ENCODE data around the gene AKT2. TPM values are rescaled to one million over a fixed set of nuclear protein-coding genes. Genes with fewer than 3 reads are reported as not detected.

The AKT2 gene
- polyA plus RNA-seq, 3 donors: 11.4 to 122 (median 16.3) TPM

- peaks cover 27% of the 10 kb centered on the region for H3K79me2 ChIP-seq (ENCODE audit: insufficient read depth, low read length)
- H4K20me1 ChIP-seq (ENCODE audit: insufficient read depth, low read length): peaks cover 52% of the 10 kb centered on the region
- Mint-ChIP-seq H3K4me1 (no peaks in the 10 kb centered on the region), H3K4me3 (no peak overlapping the region), H3K27ac (no peak overlapping the region), H3K36me3 (peaks cover 66 to 80% of the 10 kb centered on the region in 2 donors), H3K27me3 (ENCODE audit: low read depth in 3 of 3) (peaks cover 0 to 4% (median 0%) of the 10 kb centered on the region in 3 donors), H3K9me3 (no peaks in the 10 kb centered on the region)
- no peak overlapping the region for H2AFZ ChIP-seq (ENCODE audit: insufficient read depth, low read depth, low read length, poor library complexity, severe bottlenecking)
- no peak overlapping the region for H3K9ac ChIP-seq (ENCODE audit: insufficient read depth, low read length, poor library complexity, severe bottlenecking)
- intact Hi-C loops (cut with micrococcal nuclease): no loop called here
- H3K27ac ChIP-seq (ENCODE audit: low read depth in 1 of 2, low read length in 2 of 2): no peak overlapping the region
- H3K9me3 ChIP-seq (replicated peaks in 1 of 2; ENCODE audit: control insufficient read depth in 1 of 2, insufficient read depth in 1 of 2, low read length in 2 of 2): no peaks in the 10 kb centered on the region
- H3K4me3 ChIP-seq (replicated peaks in 1 of 3; ENCODE audit: low read depth in 2 of 3, low read length in 3 of 3): no peak overlapping the region
- H3K4me1 ChIP-seq (ENCODE audit: control insufficient read depth in 1 of 2, insufficient read depth in 2 of 2, low read length in 2 of 2): no peaks in the 10 kb centered on the region
- TF ChIP-seq, protein P1, sequence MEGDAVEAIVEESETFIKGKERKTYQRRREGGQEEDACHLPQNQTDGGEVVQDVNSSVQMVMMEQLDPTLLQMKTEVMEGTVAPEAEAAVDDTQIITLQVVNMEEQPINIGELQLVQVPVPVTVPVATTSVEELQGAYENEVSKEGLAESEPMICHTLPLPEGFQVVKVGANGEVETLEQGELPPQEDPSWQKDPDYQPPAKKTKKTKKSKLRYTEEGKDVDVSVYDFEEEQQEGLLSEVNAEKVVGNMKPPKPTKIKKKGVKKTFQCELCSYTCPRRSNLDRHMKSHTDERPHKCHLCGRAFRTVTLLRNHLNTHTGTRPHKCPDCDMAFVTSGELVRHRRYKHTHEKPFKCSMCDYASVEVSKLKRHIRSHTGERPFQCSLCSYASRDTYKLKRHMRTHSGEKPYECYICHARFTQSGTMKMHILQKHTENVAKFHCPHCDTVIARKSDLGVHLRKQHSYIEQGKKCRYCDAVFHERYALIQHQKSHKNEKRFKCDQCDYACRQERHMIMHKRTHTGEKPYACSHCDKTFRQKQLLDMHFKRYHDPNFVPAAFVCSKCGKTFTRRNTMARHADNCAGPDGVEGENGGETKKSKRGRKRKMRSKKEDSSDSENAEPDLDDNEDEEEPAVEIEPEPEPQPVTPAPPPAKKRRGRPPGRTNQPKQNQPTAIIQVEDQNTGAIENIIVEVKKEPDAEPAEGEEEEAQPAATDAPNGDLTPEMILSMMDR (IDR thresholded peaks at IDR 0.05): no peak
- no peak for DNase-seq
- no peak overlapping the region for H3K4me2 ChIP-seq (replicated peaks; ENCODE audit: extremely low read depth, low read length, poor library complexity, severe bottlenecking)
- no peaks in the 10 kb centered on the region for H3K27me3 ChIP-seq (ENCODE audit: control insufficient read depth in 2 of 2, insufficient read depth in 2 of 2, low read length in 2 of 2)
- peaks cover 69 to 87% of the 10 kb centered on the region in 2 donors for H3K36me3 ChIP-seq (replicated peaks in 1 of 2; ENCODE audit: control insufficient read depth in 1 of 2, insufficient read depth in 2 of 2, low read length in 2 of 2)
- WGBS (ENCODE audit: insufficient coverage): 95% methylated on average over 6 of the region's 8 CpGs
Observed at GRCh38 chr19:40253611-40254092, 31.5 kb downstream of the AKT2 start.

DNA sequence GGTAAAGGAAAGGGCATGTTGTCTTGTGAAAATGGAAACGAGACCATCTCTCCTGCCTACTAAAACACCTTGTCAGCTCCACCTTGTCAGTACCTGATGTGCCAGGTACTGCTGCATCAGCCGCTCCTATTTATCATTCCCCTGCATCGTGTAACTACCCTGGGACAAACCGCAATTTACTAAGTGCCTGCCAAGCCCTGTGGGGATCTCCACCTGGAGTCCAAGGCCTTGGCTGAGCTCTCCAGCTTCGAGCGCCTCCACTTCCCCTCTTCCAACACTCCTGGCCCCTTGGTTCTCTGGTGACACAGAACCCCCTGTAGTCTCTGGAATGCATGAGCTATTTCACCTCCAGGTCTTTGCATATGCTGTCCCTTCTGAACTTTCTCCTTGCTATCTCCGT, 32.8 kb downstream of the AKT2 start:
- H3K79me2 ChIP-seq (ENCODE audit: insufficient read depth, low read length): peaks cover 22% of the 10 kb centered on the region
- intact Hi-C loops (cut with micrococcal nuclease): no loop called here
- no peaks in the 10 kb centered on the region for H3K27me3 ChIP-seq (ENCODE audit: control insufficient read depth in 2 of 2, insufficient read depth in 2 of 2, low read length in 2 of 2)
- Mint-ChIP-seq H3K4me3 (no peak overlapping the region), H3K27me3 (ENCODE audit: low read depth in 3 of 3) (peaks cover 0 to 4% (median 0%) of the 10 kb centered on the region in 3 donors), H3K36me3 (peaks cover 74 to 89% of the 10 kb centered on the region in 2 donors), H3K4me1 (no peaks in the 10 kb centered on the region), H3K27ac (peak overlapping the region in 2 of 7 donors; percentile 6 to 34), H3K9me3 (peaks cover 0 to 1% (median 0%) of the 10 kb centered on the region in 7 donors)
- H3K4me2 ChIP-seq (replicated peaks; ENCODE audit: extremely low read depth, low read length, poor library complexity, severe bottlenecking): no peak overlapping the region
- peaks cover 52% of the 10 kb centered on the region for H4K20me1 ChIP-seq (ENCODE audit: insufficient read depth, low read length)
- no peak overlapping the region for H3K9ac ChIP-seq (ENCODE audit: insufficient read depth, low read length, poor library complexity, severe bottlenecking)
- H2AFZ ChIP-seq (ENCODE audit: insufficient read depth, low read depth, low read length, poor library complexity, severe bottlenecking): no peak overlapping the region
- DNase-seq: no peak
- peaks cover 74 to 92% of the 10 kb centered on the region in 2 donors for H3K36me3 ChIP-seq (replicated peaks in 1 of 2; ENCODE audit: control insufficient read depth in 1 of 2, insufficient read depth in 2 of 2, low read length in 2 of 2)
- H3K4me3 ChIP-seq (replicated peaks in 1 of 3; ENCODE audit: low read depth in 2 of 3, low read length in 3 of 3): no peak overlapping the region
- H3K4me1 ChIP-seq (ENCODE audit: control insufficient read depth in 1 of 2, insufficient read depth in 2 of 2, low read length in 2 of 2): no peaks in the 10 kb centered on the region
- TF ChIP-seq, protein P1 (IDR thresholded peaks at IDR 0.05): no peak
- WGBS (ENCODE audit: insufficient coverage): 92% methylated on average over 6 of the region's 7 CpGs
- no peaks in the 10 kb centered on the region for H3K9me3 ChIP-seq (replicated peaks in 1 of 2; ENCODE audit: control insufficient read depth in 1 of 2, insufficient read depth in 1 of 2, low read length in 2 of 2)
- H3K27ac ChIP-seq (ENCODE audit: low read depth in 1 of 2, low read length in 2 of 2): no peak overlapping the region
